GM18519 (cell line): ENCODE results near the gene HAUS6.
"Not testable (repeated sequence)": the region's sequence is repeated elsewhere in the genome, so short reads cannot be mapped to it uniquely, and the experiment has no call there.

Source experiments
- ATAC-seq: cut with Tn5 transposase; IDR thresholded peaks from one replicate; pipeline ENCODE4 v1.9.1; 2021; ENCODE audit warnings: mild to moderate bottlenecking, moderate library complexity; ENCODE audit not compliant: unreplicated experiment, low FRiP score

Gene HAUS6

DNA sequence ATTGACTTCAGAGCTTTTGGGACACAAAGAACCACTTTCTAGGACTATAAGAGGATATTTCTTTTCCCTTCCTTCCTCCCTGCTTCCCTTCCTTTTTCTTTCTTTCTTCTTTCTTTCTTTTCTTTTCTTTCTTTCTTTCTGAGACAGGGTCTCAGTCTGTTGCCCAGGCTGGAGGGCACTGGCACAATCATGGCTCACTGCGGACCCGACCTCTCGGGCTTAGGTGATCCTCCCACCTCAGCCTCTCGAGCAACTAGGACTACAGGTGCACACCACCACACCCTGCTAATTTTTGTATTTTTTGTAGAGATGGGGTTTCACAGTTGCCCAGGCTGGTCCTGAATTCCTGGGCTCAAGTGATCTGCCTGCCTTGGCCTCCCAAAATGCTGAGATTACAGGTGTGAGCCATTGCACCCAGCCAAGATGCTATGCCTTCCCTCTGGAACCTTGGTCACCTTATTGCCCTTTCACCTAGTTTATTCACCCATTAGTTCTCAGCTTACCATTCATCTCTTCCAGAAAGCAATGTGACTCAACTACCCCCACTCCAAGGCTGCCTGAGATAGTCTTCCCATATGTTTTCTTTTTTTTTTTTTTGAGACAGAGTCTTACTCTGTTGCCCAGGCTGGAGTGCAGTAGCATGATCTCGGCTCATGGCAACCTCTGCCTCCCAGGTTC, 14.5 kb upstream of the HAUS6 start:
- no peak for ATAC-seq

- no peak for ATAC-seq
Observed at GRCh38 chr9:19116107-19116790, 13.5 kb upstream of the HAUS6 start.

- no peak for ATAC-seq
Observed at GRCh38 chr9:19114680-19115270, 12.1 kb upstream of the HAUS6 start.

- ATAC-seq = no peak
Observed at GRCh38 chr9:19113964-19114679, 11.4 kb upstream of the HAUS6 start.

DNA sequence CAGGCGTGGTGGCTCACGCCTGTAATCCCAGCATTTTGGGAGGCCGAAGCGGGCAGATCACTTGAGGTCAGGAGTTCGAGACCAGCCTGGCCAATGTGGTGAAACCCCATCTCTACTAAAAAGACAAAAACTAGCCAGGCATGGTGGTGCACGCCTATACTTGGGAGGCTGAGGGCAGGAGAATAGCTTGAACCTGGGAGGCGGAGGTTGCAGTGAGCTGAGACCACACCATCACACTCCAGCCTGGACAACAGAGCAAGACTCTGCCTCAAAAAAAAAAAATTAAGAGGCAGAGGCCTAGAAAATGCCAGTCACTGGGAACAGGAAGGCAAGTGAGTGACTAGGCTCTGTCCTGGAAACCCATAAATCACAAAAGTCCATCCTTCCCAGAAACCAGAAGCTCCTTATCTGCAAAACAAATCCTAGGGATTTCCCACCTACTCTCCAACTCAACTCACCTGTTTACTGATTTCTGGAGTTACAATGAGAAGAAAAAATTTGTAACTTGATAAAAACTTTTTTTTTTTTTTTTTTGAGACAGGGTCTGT, 10.4 kb upstream of the HAUS6 start:
- not testable (repeated sequence) for ATAC-seq

GRCh38 chr9:19108038-19108437, 5.3 kb upstream of the HAUS6 start:
- no peak for ATAC-seq

DNA sequence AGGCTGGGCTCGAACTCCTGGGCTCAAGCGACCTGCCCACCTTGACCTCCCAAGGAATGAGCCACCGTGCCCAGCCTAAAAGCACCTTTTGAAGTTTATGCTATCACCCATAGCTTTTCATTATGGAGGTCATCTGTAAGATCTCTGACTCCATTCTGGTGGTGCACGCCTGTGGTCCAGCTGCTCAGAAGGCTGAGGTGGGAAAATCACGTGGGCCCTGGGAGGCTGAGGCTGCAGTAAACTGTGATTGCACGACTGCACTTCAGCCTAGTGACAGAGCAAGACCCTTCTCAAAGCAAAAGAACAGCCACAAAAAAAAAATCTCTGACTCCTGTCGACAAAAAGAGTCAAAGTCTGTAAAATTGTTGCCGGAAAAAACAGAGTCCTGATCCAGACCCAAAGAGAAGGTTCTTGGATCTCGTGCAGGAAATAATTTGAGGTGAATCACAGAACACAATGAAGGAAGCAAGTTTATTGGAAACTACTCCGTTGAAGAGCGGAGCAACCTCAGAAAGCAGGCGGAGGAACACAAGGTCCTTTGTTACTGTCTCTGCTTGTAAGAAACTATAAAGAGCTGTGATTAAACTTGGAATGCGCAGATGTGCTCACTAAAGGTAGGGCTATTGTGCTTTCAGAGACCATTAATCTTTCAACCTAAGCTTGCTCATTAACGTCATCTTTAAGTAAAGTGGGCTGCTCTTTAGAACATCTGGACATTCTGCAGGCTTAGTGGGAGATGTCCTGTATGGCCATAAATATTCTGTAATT, 2.0 kb upstream of the HAUS6 start:
- no peak for ATAC-seq

- peak; percentile 26 for ATAC-seq
Observed at GRCh38 chr9:19102181-19102630, 498 bp downstream of the HAUS6 start.

DNA sequence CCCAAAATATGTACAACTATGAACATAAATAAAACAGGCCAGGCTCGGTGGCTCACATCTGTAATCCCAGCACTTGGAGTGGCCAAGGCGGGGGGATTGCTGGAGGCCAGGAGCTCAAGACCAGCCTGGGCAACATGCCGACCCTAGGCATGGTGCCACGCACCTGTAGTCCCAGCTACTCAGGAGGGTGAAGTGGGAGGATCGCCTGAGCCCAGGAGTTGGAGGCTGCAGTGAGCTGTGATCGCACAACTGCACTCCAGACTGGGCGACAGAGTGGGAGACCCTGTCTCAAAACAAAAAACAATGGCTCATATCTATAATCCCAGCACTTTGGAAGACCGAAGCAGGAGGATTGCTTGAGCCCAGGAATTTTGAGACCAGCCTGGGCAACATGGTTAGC, 1.5 kb downstream of the HAUS6 start:
- ATAC-seq = no peak

DNA sequence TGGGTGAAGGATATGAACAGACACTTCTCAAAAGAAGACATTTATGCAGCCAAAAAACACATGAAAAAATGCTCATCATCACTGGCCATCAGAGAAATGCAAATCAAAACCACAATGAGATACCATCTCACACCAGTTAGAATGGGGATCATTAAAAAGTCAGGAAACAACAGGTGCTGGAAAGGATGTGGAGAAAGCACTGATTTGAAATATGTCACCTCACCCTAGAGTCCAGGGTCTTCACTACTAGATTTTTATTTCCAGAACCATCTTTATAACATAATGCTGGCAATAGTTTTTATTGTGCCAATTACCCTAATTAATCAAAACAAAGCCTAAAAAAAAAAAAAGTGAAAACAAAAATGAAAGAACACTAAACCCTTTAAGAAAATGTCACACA, 5.3 kb downstream of the HAUS6 start:
- ATAC-seq = not testable (repeated sequence)

DNA sequence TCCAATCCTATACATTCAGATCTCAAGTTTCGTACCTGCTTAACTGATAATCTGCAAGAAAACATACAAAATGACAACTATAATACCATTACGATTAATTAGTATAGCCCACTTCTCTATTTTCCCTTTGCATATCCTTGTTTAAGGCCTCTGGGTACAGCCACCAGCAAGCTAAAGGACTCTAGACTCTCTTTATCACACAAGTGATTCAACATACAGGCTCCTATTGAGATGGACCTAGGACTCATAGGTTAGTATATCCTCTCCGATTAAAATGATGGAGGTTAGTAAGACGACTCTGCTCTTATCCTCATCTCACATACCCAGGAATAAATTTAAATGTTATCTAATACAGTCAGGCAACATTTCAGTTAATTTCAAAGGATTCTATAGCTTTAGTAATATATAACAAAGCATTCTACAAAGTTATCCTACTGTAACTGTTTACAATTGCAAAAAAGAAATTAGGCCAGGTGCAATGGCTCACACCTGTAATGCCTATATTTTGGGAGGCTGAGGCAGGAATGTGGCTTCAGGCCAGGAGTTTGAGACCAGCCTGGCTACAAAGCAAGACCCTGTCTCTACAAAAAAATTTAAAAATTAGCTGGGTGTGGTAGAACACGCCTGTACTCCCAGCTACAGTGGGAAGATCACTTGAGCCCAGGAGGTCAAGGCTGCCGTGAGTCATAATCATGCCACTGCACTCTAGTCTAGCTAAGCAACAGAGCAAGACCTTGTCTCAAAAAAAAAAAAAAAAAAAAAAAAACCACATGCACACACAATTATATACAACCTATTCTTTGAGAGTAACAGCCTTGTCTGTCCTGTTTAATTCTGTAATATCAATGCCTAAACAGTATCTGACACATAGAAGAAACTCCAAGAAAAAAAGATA, 15.4 kb downstream of the HAUS6 start:
- no peak for ATAC-seq

- no peak for ATAC-seq
Observed at GRCh38 chr9:19085295-19085694, 17.4 kb downstream of the HAUS6 start.

- ATAC-seq = no peak
Observed at GRCh38 chr9:19074836-19075235, 27.9 kb downstream of the HAUS6 start.

DNA sequence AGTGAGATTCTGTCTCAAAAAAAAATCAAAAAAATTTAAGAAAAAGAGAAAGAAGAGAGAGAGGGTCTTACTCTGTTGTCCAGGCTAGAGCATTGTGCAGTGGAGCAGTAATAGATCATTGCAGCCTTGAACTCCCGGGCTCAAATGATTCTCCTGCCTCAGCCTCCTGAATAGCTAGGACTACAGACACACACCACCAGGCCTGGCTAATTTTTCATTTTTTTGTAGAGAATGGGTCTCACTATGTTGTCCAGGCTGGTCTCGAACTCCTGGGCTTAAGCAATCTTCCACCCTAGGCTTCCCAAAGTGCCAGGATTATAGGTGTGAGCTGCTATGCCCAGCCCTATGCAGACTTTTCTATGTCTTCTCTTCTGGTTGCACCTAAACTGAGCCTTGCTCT, 28.5 kb downstream of the HAUS6 start:
- no peak for ATAC-seq

DNA sequence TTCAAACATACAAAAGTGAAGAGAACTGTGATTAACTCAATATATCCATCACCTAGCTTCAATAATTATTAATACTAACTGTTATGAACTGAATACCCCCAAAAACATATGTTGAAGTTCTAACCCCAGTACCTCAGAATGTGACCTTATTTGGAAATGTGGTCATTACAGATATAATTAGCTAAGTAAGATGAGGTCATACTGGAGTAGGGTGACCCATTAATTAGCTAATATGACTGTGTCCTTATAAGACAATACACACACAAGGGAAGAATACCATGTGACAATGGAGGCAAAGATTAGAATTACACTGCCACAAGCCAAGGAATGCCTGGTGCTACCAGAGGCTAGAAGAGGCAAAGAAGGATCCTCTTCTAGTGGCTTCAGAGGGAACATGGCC, 45.7 kb downstream of the HAUS6 start:
- ATAC-seq = no peak

GRCh38 chr9:19050637-19051591, 51.8 kb downstream of the HAUS6 start:
- ATAC-seq = no peak

- ATAC-seq = no peak
Observed at GRCh38 chr9:19049917-19050636, 52.6 kb downstream of the HAUS6 start.
